ENCODE data around the gene HTT.

HTT gene

GRCh38 chr4:3263053-3263875 lies 188.8 kb downstream of the HTT start:
- no peak for DNase-seq (ENCODE audit: low spot score)

GRCh38 chr4:3263876-3264193 lies 189.4 kb downstream of the HTT start:
- no peak for DNase-seq (ENCODE audit: low spot score)

- DNase-seq (ENCODE audit: low spot score): no peak
Observed at GRCh38 chr4:3266076-3266475, 191.6 kb downstream of the HTT start.

DNA sequence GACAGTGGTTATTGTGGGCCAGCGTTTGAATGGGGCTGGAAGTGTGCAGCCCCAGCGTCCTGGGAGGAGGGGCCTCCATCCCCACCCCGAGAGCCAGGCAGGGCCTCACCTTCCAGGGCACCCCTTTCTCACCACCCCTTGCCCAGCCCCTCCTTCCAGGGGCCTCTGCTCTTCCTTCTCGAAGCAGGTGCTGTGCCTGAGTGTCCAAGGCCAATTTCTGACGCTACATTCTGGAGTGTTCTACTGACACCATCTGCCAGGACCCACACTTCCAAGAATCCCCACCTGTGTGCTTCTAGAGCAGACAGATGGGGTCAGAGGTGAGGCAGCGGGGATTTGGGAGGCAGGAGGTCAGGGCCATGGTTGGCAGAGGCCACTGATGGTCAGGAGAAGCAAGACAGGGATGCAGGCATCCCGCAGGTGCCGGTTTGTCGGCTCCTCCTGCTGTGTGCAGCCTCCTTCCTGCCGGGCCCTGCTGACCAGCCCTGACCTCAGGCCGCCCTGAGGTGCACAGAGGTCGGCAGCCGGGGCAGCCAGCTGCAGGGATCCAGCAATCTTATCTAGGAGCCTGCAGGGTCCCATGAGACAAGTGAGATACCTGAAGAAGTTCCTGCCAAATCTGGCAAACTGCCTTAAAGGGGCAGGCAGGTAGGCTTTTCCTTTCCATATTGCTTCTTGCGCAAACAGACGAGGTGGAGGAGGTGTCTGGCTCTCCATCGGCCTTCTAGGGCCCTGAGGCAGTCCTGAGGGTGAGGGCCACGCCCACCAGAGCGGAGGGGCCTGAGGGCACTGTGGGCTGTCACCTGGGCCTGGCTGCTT lies 193.3 kb downstream of the HTT start:
- DNase-seq (ENCODE audit: low spot score): no peak

DNA sequence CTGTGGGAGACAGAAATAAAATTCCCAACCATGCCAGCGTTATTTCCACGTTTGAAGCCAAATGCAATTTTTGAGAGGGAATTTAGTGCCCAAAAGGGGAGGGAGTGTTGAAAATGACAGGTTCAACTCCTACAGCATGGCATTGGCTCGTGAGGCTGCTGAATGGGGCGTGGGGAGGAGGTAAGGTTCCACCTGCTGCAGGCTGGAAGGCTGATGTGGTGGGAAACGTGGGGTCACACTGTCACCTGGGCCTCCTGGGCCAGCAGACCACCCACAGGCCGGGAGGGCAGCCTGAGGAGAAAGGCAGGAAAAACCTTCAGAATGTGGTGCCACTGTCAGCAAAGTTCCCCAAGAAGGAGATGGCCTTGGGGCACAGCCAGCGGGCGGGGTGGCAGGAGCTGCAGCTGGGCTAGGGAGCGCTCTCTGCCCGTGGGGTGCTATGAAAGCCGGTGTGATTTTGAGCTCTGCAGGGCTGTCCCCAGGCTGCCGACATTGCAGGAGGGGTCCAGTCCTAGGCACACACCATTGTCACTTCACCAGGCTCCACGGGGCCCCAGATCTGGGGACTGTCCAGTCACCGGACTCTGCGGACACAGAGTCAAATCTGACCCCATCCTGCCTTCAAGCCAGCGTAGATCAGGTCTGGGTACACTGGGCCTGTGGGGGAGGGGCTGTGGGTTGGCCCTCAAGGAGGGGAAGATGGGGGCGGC lies 194.1 kb downstream of the HTT start:
- DNase-seq (ENCODE audit: low spot score): no peak

DNA sequence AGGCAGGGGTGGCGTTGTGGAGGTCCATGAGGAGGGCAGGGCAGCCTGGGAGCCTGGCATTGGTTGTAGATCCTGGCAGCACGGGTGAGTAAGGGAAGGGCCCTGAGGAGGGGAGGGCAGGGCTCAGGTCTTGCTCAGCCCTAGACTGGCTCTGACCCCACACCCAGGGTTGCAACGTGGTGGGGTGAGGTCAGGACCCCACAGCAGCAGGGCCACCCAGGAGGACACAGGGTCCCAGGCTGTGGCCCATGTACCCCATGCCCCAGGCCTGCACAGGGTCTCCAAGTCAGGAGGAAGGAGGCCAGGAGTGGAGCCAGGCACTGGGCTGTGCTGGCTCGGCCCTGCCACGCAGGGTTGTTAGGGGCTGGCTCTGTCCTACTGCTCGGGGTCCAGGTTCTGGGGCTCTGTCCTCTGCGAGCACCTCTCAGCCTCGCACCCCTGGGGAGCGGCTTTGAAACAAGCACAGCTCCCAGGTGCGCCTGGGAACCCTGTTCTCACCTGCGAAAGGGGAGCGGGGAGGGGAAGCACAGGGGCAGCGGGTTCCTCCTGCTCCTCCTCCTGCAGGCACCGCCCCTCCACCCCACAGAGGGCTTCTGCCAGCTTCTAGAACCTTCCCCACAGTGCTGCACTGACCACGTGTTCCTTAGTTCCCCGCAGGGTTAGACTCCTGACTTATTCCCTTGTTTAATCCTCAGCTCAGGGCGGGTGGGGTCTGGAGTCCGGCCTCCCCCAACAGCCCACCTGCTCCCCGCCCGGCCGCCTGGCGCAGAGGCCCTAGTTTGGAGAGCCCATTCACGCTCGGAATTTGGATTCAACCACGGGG lies 194.8 kb downstream of the HTT start:
- no peak for DNase-seq (ENCODE audit: low spot score)

- no peak for DNase-seq (ENCODE audit: low spot score)
Observed at GRCh38 chr4:3269991-3270611, 195.6 kb downstream of the HTT start.

GRCh38 chr4:3271131-3271530 lies 196.7 kb downstream of the HTT start:
- no peak for DNase-seq (ENCODE audit: low spot score)

GRCh38 chr4:3276986-3277385 lies 202.5 kb downstream of the HTT start:
- no peak for DNase-seq (ENCODE audit: low spot score)

- DNase-seq (ENCODE audit: low spot score): no peak
Observed at GRCh38 chr4:3280466-3280865, 206.0 kb downstream of the HTT start.

DNA sequence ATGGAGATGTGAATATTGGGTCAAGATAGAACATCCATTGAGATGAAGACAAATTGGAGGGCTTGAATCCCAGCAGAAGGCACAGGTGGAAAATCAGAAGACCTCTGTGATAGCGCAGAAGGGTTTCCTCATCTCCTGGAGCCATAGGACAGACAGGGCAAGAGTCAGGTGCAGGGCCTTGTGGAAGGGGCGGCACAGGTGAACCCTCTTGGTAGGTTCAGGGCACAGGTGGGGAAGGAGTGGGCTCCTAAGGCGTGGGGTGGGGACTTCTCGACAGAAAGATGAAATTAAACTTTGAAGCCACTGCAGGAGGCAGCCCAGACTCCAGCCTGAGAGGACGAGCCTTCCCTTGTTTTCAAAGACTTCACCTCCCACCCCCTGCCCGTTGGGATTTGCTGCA lies 209.0 kb downstream of the HTT start:
- DNase-seq (ENCODE audit: low spot score): no peak

DNA sequence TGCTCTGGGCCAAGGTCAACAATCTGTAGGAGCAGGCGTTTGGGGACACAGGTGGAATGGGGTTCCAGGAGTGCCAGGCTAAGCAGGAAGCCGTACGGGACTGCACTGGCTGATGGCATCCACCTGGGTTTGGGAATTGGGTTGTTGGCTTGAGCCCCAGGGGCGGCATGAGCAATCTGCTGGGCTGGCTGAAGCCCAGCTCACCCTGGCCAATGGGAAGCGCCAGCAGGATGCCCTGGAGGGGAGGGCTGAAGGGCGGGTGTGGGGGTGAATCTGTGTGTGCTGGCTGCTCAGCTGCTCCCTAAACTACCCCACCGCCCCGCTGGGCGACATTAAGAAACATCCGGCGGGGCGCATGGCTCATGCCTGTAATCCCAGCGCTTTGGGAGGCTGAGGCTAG lies 209.4 kb downstream of the HTT start:
- no peak for DNase-seq (ENCODE audit: low spot score)

GRCh38 chr4:3284734-3285557 lies 210.5 kb downstream of the HTT start:
- no peak for DNase-seq (ENCODE audit: low spot score)

DNA sequence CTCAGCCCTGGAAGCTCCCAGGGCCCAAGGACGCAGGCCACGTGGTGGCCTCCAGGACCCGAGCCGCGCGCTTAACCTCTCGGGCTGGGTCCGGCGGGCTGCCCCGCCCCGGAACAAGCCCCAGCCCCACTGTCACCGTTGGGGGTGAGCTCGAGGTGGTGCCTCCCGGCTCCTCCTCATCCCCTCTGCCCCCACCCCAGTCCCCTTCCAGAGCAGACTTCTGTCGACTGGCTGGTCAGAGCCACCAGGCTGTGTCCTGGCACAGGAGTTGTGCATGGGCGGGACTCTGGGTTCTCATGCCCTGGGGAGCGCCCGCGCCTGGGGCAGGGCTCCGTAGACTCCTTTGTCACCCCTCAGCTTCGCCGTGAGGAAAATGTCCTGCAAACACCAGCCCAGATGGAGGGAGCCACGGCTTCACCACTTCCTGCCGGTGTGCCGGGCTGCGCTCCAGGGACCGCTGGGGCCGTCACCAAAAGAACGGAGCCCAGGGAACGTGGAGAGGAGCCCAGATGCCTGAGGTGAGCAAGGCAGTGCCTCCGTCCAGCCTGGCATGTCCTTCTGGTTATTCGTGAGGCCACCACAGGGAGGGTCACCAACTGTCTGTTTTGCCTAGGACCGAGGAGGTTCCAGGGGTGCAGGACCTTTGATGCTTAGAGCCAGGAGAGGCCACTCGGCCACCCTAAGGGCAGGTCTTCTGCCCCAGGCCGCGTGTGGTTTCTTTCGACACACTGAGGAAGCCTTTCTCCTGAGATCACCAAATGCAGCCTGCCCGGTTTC lies 211.3 kb downstream of the HTT start:
- DNase-seq (ENCODE audit: low spot score): no peak

- DNase-seq (ENCODE audit: low spot score): no peak
Observed at GRCh38 chr4:3286335-3287175, 212.1 kb downstream of the HTT start.

- DNase-seq (ENCODE audit: low spot score): no peak
Observed at GRCh38 chr4:3287271-3287971, 212.9 kb downstream of the HTT start.

DNA sequence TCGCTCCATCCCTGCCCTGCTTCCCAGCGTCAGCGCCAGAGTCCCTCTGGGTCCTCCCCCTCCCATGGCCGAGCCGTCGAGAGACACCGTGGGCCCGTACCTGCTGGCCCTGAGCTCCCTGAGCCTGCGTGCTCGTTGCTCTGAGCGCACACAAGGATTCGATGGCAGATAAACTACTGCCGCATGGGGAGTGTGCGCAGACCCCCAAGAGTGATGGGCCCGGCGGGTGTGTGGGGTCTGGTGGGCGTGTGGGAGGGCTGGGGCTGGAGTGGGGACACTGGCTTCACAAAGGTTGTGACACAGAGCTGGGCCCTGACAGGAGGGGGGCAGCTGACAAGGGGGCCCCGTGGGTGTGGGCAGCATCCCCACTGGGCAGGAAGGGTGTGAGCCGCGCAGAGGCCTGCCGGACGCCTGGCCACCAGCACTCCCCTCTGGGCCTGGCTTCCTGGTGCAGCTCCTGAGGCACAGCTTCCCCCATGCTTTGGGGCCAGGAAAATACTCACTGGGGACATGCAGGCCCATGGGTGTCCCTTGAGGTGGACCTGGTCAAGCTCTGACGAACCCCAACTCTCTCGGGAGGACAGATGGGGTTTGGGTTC lies 213.6 kb downstream of the HTT start:
- DNase-seq (ENCODE audit: low spot score): no peak

GRCh38 chr4:3288571-3289094 lies 214.2 kb downstream of the HTT start:
- no peak for DNase-seq (ENCODE audit: low spot score)
